SK-N-MC (cell line): ENCODE data around the gene MINK1.

Experiments used
- EZH2 ChIP-seq: fragments of 200-600 bp; sonication (generic); IDR thresholded peaks from one replicate; pipeline ENCODE4 v1.6.1; 2017; ENCODE audit warnings: antibody characterized with exemption
- POLR2AphosphoS5 ChIP-seq: IDR thresholded peaks from 2 replicates; pipeline ENCODE4 v1.6.1; 2012; ENCODE audit warnings: mild to moderate bottlenecking, low read depth, low read length, borderline replicate concordance

- no peak for TF ChIP-seq EZH2
- TF ChIP-seq POLR2AphosphoS5 = no peak
Measured at GRCh38 chr17:4846635-4847390, 13.7 kb downstream of the MINK1 start.
